Epithelial cell of proximal tubule (primary cell): ENCODE results near the gene DHRS1. TPM values are rescaled to one million over a fixed set of nuclear protein-coding genes. Genes with fewer than 3 reads are reported as not detected.
"Not testable (repeated sequence)": the region's sequence is repeated elsewhere in the genome, so short reads cannot be mapped to it uniquely, and the experiment has no call there.

Source experiments
- DNase-seq: peaks from one replicate; pipeline ENCODE4 v3.0.0-alpha.2; 2011; ENCODE audit warnings: low read depth
- H3K4me3 ChIP-seq: 2 replicates; pipeline ENCODE4 v1.5.1; 2011; ENCODE audit warnings: low read depth, mild to moderate bottlenecking, low read length
- total RNA-seq: library from RNA; depleted of rRNA; stranded (reverse); fragments of >200 nt; gene quantifications from 2 replicates; pipeline ENCODE4 v1.2.3, GENCODE V29; 2015
- TF ChIP-seq, protein P1 (sequence below): conservative IDR thresholded peaks from 2 replicates; pipeline ENCODE4 v1.5.1; 2012; ENCODE audit warnings: low read depth, mild to moderate bottlenecking, low read length

Gene DHRS1
- total RNA-seq, 1 donor from 2014 or later = 25.7 TPM

DNA sequence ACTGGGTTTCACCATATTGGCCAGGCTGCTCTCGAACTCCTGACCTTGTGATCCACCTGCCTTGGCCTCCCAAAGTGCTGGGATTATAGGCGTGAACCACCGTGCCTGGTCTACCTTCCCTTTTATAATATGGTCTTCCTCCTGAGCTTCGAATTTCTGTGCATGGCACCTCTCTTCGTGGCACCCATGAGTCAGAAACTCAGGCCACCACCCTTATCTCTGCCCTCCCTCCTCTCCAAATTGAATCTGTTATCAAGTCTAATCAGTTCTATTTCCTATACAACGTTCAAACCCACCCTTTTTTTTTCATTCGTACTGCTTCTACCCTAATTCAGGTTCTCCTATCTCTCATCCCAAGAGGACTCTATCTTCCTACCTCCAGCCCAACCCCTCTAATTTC is 52.2 kb downstream of the DHRS1 start:
- H3K4me3 ChIP-seq = no peak overlapping the region
- TF ChIP-seq, protein P1, sequence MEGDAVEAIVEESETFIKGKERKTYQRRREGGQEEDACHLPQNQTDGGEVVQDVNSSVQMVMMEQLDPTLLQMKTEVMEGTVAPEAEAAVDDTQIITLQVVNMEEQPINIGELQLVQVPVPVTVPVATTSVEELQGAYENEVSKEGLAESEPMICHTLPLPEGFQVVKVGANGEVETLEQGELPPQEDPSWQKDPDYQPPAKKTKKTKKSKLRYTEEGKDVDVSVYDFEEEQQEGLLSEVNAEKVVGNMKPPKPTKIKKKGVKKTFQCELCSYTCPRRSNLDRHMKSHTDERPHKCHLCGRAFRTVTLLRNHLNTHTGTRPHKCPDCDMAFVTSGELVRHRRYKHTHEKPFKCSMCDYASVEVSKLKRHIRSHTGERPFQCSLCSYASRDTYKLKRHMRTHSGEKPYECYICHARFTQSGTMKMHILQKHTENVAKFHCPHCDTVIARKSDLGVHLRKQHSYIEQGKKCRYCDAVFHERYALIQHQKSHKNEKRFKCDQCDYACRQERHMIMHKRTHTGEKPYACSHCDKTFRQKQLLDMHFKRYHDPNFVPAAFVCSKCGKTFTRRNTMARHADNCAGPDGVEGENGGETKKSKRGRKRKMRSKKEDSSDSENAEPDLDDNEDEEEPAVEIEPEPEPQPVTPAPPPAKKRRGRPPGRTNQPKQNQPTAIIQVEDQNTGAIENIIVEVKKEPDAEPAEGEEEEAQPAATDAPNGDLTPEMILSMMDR = no peak
- DNase-seq = no peak

- TF ChIP-seq, protein P1 = no peak
- H3K4me3 ChIP-seq = no peak overlapping the region
- DNase-seq = no peak
Observed at GRCh38 chr14:24246765-24247212, 52.8 kb downstream of the DHRS1 start.

DNA sequence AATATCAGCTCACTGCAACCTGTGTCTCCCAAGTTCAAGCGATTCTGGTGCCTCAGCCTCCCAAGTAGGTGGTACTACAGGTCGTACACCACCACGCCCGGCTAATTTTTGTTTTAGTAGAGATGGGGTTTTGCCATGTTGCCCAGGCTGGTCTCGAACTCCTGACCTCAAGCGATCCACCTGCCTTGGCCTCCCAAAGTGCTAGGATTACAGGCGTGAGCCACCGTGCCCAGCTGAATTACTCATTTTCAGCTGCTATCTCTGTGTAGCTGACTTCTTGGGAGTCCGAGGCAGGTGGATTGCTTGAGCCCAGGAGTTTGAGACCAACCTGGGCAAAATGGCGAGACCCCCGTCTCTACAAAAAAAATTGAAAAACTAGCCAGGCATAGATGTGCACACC is 54.2 kb downstream of the DHRS1 start:
- not testable (repeated sequence) for H3K4me3 ChIP-seq, DNase-seq

DNA sequence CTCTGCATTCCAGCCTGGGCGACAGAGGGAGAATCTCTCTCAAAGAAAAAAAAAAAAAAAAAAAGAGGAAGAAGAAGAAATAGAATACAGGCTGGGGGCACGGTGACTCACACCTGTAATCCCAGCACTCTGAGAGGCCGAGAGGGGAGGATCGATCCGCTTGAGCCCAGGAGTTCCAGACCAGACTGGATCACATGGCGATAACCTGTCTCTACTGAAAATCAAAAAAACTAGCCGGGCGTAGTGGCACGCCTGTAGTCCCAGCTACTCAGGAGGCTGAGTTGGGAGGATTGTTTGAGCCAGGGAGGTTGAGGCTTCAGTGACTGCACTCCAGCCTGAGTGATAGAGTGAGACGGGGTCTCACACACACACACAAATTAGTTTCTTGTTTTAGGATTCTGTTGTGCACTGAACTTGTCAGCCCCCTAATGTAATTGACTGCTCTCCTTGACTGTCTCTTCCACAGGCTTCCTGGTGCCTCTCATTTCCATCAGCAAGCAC is 56.2 kb downstream of the DHRS1 start:
- TF ChIP-seq, protein P1 = no peak
- H3K4me3 ChIP-seq = peak overlapping the region; percentile 83
- DNase-seq = no peak

GRCh38 chr14:24241829-24242443 is 57.6 kb downstream of the DHRS1 start:
- peak overlapping the region; percentile 83 for H3K4me3 ChIP-seq
- DNase-seq = no peak
- TF ChIP-seq, protein P1 = peak; percentile 55

Other genes with a start within 250 kb of the DHRS1 start
- 0.07 TPM in 1 of 2 replicates, not detected in the other for gene CARMIL3, start 247.8 kb downstream of the DHRS1 start, total RNA-seq
- gene CPNE6, start 228.2 kb downstream of the DHRS1 start, total RNA-seq = not detected in 2 replicates
- 40.0 and 47.7 TPM in 2 replicates for gene PCK2, start 205.5 kb downstream of the DHRS1 start, total RNA-seq
- 42.6 and 51.2 TPM in 2 replicates for gene DCAF11, start 185.0 kb downstream of the DHRS1 start, total RNA-seq
- gene NRL, start 184.8 kb downstream of the DHRS1 start, total RNA-seq = 0.87 and 1.2 TPM in 2 replicates
- not detected in 2 replicates for gene FITM1, start 169.1 kb downstream of the DHRS1 start, total RNA-seq
- 266 and 385 TPM in 2 replicates for gene PSME1, start 163.6 kb downstream of the DHRS1 start, total RNA-seq
- gene EMC9, start 158.2 kb downstream of the DHRS1 start, total RNA-seq = 22.3 and 31.8 TPM in 2 replicates
- gene PSME2, start 153.2 kb downstream of the DHRS1 start, total RNA-seq = 156 and 168 TPM in 2 replicates
- 42.3 and 79.4 TPM in 2 replicates for gene RNF31, start 152.3 kb downstream of the DHRS1 start, total RNA-seq
- 26.8 and 45.1 TPM in 2 replicates for gene IRF9, start 138.5 kb downstream of the DHRS1 start, total RNA-seq
- 122 and 158 TPM in 2 replicates for gene REC8, start 127.7 kb downstream of the DHRS1 start, total RNA-seq
- 60.4 and 102 TPM in 2 replicates for gene IPO4, start 111.0 kb downstream of the DHRS1 start, total RNA-seq
- 54.4 and 84.1 TPM in 2 replicates for gene TM9SF1, start 104.3 kb downstream of the DHRS1 start, total RNA-seq
- gene TSSK4, start 94.1 kb downstream of the DHRS1 start, total RNA-seq = not detected in 2 replicates
- gene CHMP4A, start 86.3 kb downstream of the DHRS1 start, total RNA-seq = 42.8 and 88.4 TPM in 2 replicates
- gene MDP1, start 83.7 kb downstream of the DHRS1 start, total RNA-seq = 15.6 and 26.1 TPM in 2 replicates
- 219 and 220 TPM in 2 replicates for gene NEDD8, start 67.4 kb downstream of the DHRS1 start, total RNA-seq
- 64.2 and 136 TPM in 2 replicates for gene GMPR2, start 66.9 kb downstream of the DHRS1 start, total RNA-seq
- 43.2 and 53.2 TPM in 2 replicates for gene TINF2, start 57.2 kb downstream of the DHRS1 start, total RNA-seq
- gene TGM1, start 36.6 kb downstream of the DHRS1 start, total RNA-seq = 0.63 and 0.94 TPM in 2 replicates
- 32.7 and 39.0 TPM in 2 replicates for gene RABGGTA, start 28.2 kb downstream of the DHRS1 start, total RNA-seq
- 17.1 and 32.6 TPM in 2 replicates for gene NOP9, start 70 bp upstream of the DHRS1 start, total RNA-seq
- 2.0 and 3.6 TPM in 2 replicates for gene CIDEB, start 8.2 kb upstream of the DHRS1 start, total RNA-seq
- gene LTB4R2, start 10.4 kb upstream of the DHRS1 start, total RNA-seq = 1.3 and 2.7 TPM in 2 replicates
- gene LTB4R, start 11.7 kb upstream of the DHRS1 start, total RNA-seq = 0.06 and 4.0 TPM in 2 replicates
- 1.6 and 8.0 TPM in 2 replicates for gene ADCY4, start 35.3 kb upstream of the DHRS1 start, total RNA-seq
- 6.4 and 7.6 TPM in 2 replicates for gene RIPK3, start 40.2 kb upstream of the DHRS1 start, total RNA-seq
- gene NFATC4, start 68.4 kb upstream of the DHRS1 start, total RNA-seq = 4.5 and 30.2 TPM in 2 replicates
- gene NYNRIN, start 99.2 kb upstream of the DHRS1 start, total RNA-seq = 3.4 and 6.2 TPM in 2 replicates
- 0.43 and 1.3 TPM in 2 replicates for gene CBLN3, start 129.9 kb upstream of the DHRS1 start, total RNA-seq
- 38.3 and 41.6 TPM in 2 replicates for gene KHNYN, start 130.2 kb upstream of the DHRS1 start, total RNA-seq
- 27.4 and 36.9 TPM in 2 replicates for gene SDR39U1, start 143.0 kb upstream of the DHRS1 start, total RNA-seq
- not detected in 2 replicates for gene CMA1, start 208.5 kb upstream of the DHRS1 start, total RNA-seq